Neural progenitor cell (in vitro differentiated cells): Measurements from ENCODE around the gene SRRM4. TPM values are rescaled to one million over a fixed set of nuclear protein-coding genes. Genes with fewer than 3 reads are reported as not detected.

ENCODE experiments used
- DNase-seq: peaks from one replicate; pipeline ENCODE4 v3.0.0-alpha.2; 2016; ENCODE audit warnings: low spot score
- H2AFZ ChIP-seq: fragments of 200-600 bp; sonication (generic); replicated peaks from 2 replicates; pipeline ENCODE4 v1.6.1; 2016; ENCODE audit warnings: antibody characterized with exemption
- H3F3A ChIP-seq: fragments of 200-600 bp; sonication (generic); 2 replicates; pipeline ENCODE4 v1.6.1; 2016; ENCODE audit warnings: antibody characterized with exemption, low read depth
- H3K27ac ChIP-seq: fragments of 200-600 bp; sonication (generic); 2 replicates; pipeline ENCODE4 v1.5.1; 2016; ENCODE audit warnings: mild to moderate bottlenecking
- H3K27me3 ChIP-seq: fragments of 200-600 bp; sonication (generic); 2 replicates; pipeline ENCODE4 v1.6.1; 2016; ENCODE audit warnings: mild to moderate bottlenecking, moderate library complexity
- H3K36me3 ChIP-seq: fragments of 200-600 bp; sonication (generic); 2 replicates; pipeline ENCODE4 v1.5.1; 2016
- H3K4me1 ChIP-seq: fragments of 200-600 bp; sonication (generic); 2 replicates; pipeline ENCODE4 v1.6.1; 2016; ENCODE audit warnings: mixed run types
- H3K4me2 ChIP-seq: fragments of 200-600 bp; sonication (generic); 2 replicates; pipeline ENCODE4 v1.6.1; 2016
- H3K4me3 ChIP-seq: fragments of 200-600 bp; sonication (generic); 2 replicates; pipeline ENCODE4 v1.5.1; 2016
- H3K79me2 ChIP-seq: fragments of 200-600 bp; sonication (generic); 2 replicates; pipeline ENCODE4 v1.6.1; 2016; ENCODE audit warnings: low read depth
- H3K9ac ChIP-seq: fragments of 200-600 bp; sonication (generic); 2 replicates; pipeline ENCODE4 v1.6.1; 2016
- H3K9me3 ChIP-seq: fragments of 200-600 bp; sonication (generic); 2 replicates; pipeline ENCODE4 v1.5.1; 2016; ENCODE audit warnings: low read depth
- H4K20me1 ChIP-seq: fragments of 200-600 bp; sonication (generic); 2 replicates; pipeline ENCODE4 v1.6.1; 2016; ENCODE audit warnings: low read depth
- H3K27ac Mint-ChIP-seq: 3 replicates; pipeline ENCODE4 v1.8.0; 2021; ENCODE audit warnings: mixed read lengths
- H3K27me3 Mint-ChIP-seq: 2 replicates; pipeline ENCODE4 v1.8.0; 2022; ENCODE audit warnings: low read depth, mild to moderate bottlenecking, inconsistent platforms, moderate library complexity, mixed read lengths; ENCODE audit not compliant: insufficient read depth
- H3K36me3 Mint-ChIP-seq: 3 replicates; pipeline ENCODE4 v1.8.0; 2021; ENCODE audit warnings: mixed read lengths
- H3K4me1 Mint-ChIP-seq: 3 replicates; pipeline ENCODE4 v1.8.0; 2021; ENCODE audit warnings: mixed read lengths
- H3K4me3 Mint-ChIP-seq: 3 replicates; pipeline ENCODE4 v1.8.0; 2021; ENCODE audit warnings: mild to moderate bottlenecking, moderate library complexity, mixed read lengths
- H3K9me3 Mint-ChIP-seq: 3 replicates; pipeline ENCODE4 v1.8.0; 2020; ENCODE audit warnings: mixed read lengths
- EZH2 ChIP-seq: fragments of 200-600 bp; sonication (generic); IDR thresholded peaks from 2 replicates; pipeline ENCODE4 v1.6.1; 2017; ENCODE audit warnings: antibody characterized with exemption, mild to moderate bottlenecking, moderate library complexity
- EZH2phosphoT487 ChIP-seq: fragments of 200-600 bp; sonication (generic); IDR thresholded peaks from 2 replicates; pipeline ENCODE4 v1.6.1; 2017; ENCODE audit warnings: antibody characterized with exemption
- total RNA-seq: library from RNA; depleted of rRNA; stranded (reverse); fragments of >200 nt; gene quantifications from 2 replicates; pipeline ENCODE4 v1.2.3, GENCODE V29; 2015; ENCODE audit warnings: low replicate concordance
- TF ChIP-seq, protein P1 (sequence below): fragments of 200-600 bp; sonication (generic); IDR thresholded peaks from 2 replicates; pipeline ENCODE4 v1.5.1; 2017; ENCODE audit warnings: antibody characterized with exemption, mild to moderate bottlenecking

The SRRM4 gene
- total RNA-seq, 1 donor from 2014 or later, result 0.07 TPM

GRCh38 chr12:119156401-119157044, 175.2 kb downstream of the SRRM4 start:
- H3K36me3 ChIP-seq, result no peaks in the 10 kb centered on the region
- H3K79me2 ChIP-seq, result no peaks in the 10 kb centered on the region
- H3K4me3 Mint-ChIP-seq, result no peak overlapping the region
- H3K4me1 Mint-ChIP-seq, result peaks cover 13% of the 10 kb centered on the region
- no peak overlapping the region for H3K9ac ChIP-seq
- no peak overlapping the region for H3K27ac ChIP-seq
- no peaks in the 10 kb centered on the region for H3K9me3 ChIP-seq
- H3K4me3 ChIP-seq, result no peak overlapping the region
- DNase-seq, result peak; percentile 52
- H3K4me1 ChIP-seq, result peaks cover 6% of the 10 kb centered on the region
- no peaks in the 10 kb centered on the region for H3K36me3 Mint-ChIP-seq
- no peaks in the 10 kb centered on the region for H4K20me1 ChIP-seq
- no peak overlapping the region for H2AFZ ChIP-seq
- H3F3A ChIP-seq, result peaks cover 20% of the 10 kb centered on the region
- H3K4me2 ChIP-seq, result no peak overlapping the region
- H3K27me3 Mint-ChIP-seq, result peaks cover 10% of the 10 kb centered on the region
- H3K9me3 Mint-ChIP-seq, result peaks cover 2% of the 10 kb centered on the region
- no peaks in the 10 kb centered on the region for H3K27me3 ChIP-seq
- no peak overlapping the region for H3K27ac Mint-ChIP-seq
- TF ChIP-seq EZH2phosphoT487, result no peak
- TF ChIP-seq, protein P1, sequence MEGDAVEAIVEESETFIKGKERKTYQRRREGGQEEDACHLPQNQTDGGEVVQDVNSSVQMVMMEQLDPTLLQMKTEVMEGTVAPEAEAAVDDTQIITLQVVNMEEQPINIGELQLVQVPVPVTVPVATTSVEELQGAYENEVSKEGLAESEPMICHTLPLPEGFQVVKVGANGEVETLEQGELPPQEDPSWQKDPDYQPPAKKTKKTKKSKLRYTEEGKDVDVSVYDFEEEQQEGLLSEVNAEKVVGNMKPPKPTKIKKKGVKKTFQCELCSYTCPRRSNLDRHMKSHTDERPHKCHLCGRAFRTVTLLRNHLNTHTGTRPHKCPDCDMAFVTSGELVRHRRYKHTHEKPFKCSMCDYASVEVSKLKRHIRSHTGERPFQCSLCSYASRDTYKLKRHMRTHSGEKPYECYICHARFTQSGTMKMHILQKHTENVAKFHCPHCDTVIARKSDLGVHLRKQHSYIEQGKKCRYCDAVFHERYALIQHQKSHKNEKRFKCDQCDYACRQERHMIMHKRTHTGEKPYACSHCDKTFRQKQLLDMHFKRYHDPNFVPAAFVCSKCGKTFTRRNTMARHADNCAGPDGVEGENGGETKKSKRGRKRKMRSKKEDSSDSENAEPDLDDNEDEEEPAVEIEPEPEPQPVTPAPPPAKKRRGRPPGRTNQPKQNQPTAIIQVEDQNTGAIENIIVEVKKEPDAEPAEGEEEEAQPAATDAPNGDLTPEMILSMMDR, result peak; percentile 40

DNA sequence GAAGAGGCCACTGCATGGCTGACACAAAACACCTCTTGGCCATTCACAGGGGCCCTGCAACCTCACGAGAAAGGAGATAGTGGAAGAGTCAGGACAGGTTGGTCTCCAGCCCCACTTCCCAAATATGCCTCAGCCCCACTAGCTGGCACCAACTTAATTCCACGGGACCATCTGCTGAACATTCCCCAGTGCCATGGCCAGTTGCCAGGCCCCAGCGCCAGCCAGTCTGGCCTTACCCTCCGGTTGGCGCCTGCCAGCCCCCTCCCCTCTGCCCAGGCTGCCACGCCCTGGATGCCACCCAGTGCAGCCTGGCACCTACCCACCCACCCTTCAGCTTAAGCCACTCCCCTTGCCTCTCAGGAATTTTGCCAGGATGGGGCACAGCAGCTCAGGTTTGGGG, 176.2 kb downstream of the SRRM4 start:
- Histone ChIP-seq H4K20me1 (no peaks in the 10 kb centered on the region), H3K9ac (no peak overlapping the region), H3K27me3 (no peaks in the 10 kb centered on the region), H2AFZ (no peak overlapping the region), H3K36me3 (no peaks in the 10 kb centered on the region), H3F3A (peaks cover 20% of the 10 kb centered on the region), H3K4me2 (no peak overlapping the region), H3K27ac (no peak overlapping the region), H3K4me1 (peaks cover 6% of the 10 kb centered on the region), H3K79me2 (no peaks in the 10 kb centered on the region), H3K4me3 (no peak overlapping the region), H3K9me3 (no peaks in the 10 kb centered on the region)
- TF ChIP-seq EZH2 (no peak), EZH2phosphoT487 (no peak)
- TF ChIP-seq, protein P1, result no peak
- Mint-ChIP-seq H3K9me3 (no peaks in the 10 kb centered on the region), H3K36me3 (no peaks in the 10 kb centered on the region), H3K27ac (no peak overlapping the region), H3K4me1 (peaks cover 13% of the 10 kb centered on the region), H3K27me3 (peaks cover 10% of the 10 kb centered on the region), H3K4me3 (no peak overlapping the region)
- DNase-seq, result no peak

DNA sequence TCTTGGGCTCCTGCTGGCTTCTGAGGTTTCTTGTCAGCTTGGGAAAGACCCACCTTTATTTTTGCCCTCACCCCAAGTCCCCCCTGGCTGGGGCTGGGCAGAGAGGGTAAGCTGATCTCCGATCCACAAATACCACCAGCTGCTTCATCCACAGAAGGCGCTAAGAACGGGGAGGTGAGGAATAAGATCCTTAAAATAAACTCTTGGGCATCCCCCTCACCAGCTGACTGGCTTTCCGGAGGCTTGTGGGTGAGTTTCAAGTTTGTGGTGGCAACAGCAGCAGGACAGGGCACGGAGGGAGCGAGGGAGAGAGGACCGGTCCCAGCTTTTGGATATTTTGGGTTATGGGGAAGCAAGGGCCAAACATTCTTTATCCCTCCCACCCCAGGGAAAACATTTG, 176.6 kb downstream of the SRRM4 start:
- no peaks in the 10 kb centered on the region for H3K36me3 ChIP-seq
- H3K9ac ChIP-seq, result no peak overlapping the region
- H3K27me3 ChIP-seq, result no peaks in the 10 kb centered on the region
- TF ChIP-seq EZH2 (no peak), EZH2phosphoT487 (no peak)
- TF ChIP-seq, protein P1, result no peak
- H3K79me2 ChIP-seq, result no peaks in the 10 kb centered on the region
- no peaks in the 10 kb centered on the region for H4K20me1 ChIP-seq
- Mint-ChIP-seq H3K27ac (no peak overlapping the region), H3K27me3 (peaks cover 10% of the 10 kb centered on the region), H3K4me3 (no peak overlapping the region), H3K36me3 (no peaks in the 10 kb centered on the region), H3K4me1 (peaks cover 13% of the 10 kb centered on the region), H3K9me3 (no peaks in the 10 kb centered on the region)
- DNase-seq, result no peak
- H3K4me1 ChIP-seq, result peaks cover 4% of the 10 kb centered on the region
- H3K4me2 ChIP-seq, result no peak overlapping the region
- H3K27ac ChIP-seq, result no peak overlapping the region
- H3K9me3 ChIP-seq, result no peaks in the 10 kb centered on the region
- H3F3A ChIP-seq, result peaks cover 16% of the 10 kb centered on the region
- H3K4me3 ChIP-seq, result no peak overlapping the region
- no peak overlapping the region for H2AFZ ChIP-seq
